NCI-H446 treated with DMSO at 0.1 percent for 48 hours (cell line): ENCODE results near the gene MST1.

Experiments
- DNase-seq: peaks from one replicate; lab custom pipeline; 2025; lab: John Stamatoyannopoulos, UW

Gene MST1

DNA sequence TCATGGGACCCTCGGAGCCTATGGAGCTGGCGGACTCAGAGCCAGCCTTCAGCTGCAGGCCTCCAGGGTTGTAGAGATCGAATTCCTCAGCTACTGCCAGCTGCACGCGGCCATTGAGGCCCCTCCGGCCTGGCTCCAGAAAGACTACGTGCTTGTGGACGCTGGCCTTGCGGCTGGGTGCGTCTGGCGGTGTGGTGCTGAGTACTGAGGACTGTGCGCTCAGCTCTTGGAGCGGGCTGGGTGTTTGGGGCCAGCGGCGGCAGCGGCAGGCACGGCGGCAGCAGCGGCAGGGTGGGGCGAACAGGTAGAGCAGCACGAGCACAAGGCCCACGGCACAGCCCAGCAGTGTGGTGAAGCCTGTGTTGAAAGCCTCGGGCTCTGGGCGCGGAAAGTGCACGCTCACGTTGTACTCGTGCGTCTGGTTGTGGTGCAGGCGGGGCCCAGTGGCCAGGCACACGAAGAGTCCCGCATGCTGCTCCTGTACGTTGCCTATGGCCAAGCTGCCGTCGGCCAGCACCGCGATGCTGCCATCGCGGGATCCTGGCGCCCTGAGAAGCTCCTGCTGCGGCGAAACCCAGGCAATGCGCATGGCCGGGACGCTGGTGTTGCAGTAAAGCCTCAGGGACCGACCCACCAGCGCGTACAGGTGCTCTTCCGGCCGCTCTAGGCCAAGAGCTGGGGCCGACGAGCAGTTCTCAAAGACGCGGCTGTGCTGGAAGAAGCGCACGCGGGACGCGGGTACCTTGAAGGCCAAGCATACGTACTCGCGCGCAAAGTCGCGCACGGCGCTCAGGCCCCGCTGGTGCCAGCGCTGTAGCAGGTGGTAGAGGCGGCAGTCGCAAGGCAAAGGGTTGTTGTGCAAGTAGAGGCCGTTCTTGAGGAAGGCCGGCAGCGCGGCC lies 28.9 kb upstream of the MST1 start:
- no peak for DNase-seq

GRCh38 chr3:49717211-49717958 lies 28.1 kb upstream of the MST1 start:
- no peak for DNase-seq

DNA sequence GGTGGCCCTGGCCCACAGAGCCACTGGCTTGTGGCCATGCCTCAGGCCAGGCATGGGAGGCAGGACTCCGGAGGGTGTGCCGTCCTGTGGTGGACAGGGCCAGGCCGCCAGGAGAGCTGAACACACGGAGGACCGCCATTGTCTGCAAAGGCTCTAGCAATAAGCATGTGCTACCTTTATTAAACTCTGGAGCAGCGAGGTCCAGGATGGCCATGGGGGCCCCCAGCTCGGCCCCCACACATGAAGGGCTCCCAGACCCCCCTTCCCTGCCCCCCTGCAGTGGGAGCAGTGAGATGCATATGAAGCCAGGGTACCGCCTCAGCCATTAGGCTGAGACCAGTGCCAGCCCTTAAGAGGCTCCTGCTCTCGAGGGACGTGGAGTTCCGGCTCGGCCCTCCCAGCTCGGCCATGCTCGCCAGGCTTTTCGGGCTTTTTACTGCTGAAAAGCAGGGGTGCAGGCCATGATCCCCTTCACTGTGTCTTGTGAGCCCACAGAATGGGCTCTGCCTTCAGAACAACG lies 27.5 kb upstream of the MST1 start:
- DNase-seq = no peak

DNA sequence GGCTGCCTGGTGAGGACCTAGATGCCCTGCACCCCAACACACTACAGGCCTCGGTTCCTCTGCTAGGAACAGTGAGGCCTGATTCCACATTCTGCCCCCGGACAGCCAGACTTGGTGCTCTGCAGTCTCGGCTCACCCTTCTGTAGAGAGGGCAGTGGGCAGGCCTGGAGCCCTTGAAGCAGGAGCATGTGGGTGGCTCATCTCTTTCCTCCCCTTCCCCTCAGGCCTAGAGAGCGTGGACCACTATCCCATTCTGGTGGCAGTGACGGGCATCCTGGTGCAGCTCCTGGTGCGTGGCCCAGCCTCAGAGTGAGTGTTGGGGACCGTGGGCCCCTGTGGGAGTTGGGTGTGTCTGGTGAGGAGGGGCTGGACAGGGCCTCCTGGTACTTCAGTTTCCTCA lies 26.9 kb upstream of the MST1 start:
- no peak for DNase-seq

DNA sequence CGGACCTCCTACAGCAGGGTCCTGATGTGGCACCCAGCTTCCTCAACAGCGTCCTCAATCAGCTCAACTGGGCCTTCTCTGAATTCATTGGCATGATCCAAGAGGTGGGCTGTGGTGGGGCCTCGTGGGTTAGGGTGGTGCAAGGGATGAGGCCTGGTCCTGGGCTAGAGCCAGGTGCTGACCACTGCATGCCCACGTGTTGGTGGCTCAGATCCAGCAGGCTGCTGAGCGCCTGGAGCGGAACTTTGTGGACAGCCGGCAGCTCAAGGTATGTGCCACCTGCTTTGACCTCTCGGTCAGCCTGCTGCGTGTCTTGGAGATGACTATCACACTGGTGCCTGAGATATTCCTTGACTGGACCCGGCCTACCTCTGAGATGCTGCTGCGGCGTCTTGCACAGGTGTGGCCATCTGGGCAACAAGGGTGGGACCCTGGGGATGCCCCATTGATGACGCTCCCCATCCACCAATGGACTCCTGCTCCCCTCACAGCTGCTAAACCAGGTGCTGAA lies 26.4 kb upstream of the MST1 start:
- no peak for DNase-seq

GRCh38 chr3:49714728-49715550 lies 25.7 kb upstream of the MST1 start:
- no peak for DNase-seq

DNA sequence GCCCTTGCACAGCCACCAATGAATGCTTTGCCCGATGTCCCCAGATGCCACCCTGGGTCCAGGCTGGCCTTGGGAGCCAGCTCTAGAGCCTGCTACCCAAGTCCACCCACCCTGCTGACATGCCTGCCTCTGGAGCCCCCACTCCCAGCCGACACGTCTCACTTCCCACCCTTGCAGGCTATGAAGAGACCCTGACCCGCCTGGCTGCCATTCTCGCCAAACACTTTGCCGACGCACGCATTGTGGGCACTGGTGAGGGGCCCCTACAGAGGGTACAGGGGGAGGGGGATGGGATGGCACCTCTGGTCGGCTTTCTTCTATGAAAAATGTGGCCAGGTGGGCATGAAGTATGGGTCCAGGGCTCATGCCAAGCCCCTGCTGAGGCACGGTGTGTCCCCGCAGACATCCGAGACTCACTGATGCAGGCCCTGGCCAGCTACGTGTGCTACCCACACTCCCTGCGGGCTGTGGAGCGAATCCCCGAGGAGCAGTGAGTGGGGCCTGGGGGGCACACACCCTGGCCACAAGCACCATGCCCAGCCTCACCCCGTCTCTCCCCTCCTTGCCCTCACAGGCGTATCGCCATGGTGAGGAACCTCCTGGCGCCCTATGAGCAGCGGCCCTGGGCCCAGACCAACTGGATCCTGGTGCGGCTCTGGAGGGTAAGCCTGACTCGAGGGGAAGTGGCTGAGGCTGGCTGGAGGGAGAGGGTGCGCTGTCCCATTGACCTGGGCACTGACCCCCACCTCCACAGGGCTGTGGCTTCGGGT lies 24.2 kb upstream of the MST1 start:
- no peak for DNase-seq

DNA sequence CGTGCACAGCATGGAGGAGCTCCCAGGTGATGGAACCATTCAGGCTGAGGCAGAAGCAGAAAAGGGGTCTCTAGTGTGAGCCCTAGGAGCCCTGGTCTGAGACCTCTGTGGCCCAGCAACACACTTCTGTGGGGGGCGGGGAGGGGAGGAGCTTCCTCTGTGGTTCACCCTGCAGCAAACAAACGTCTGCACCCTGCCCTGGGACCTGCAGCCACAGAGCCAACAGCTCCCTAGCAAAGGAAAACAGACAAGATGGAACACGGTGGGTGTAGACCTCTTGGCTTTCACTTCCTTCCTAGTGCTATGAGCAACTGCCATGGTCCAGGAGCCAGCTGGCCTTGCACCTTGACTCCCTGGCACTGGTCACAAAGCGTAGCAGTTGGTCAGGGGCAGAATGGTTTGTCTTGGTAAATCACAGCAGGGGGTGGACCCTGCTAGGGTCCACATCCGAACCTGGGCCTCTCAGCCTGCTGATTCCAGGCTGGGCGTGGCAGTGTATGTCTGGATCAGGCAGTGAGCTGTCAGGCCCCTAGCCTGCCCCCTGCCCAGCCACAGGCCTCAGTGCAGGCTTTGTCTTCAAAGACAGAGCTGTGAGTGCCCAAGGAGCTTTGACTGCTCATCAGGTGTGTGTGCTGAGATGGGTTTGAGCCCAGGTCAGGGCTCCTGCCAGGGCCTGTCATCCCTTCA lies 23.5 kb upstream of the MST1 start:
- DNase-seq = no peak

DNA sequence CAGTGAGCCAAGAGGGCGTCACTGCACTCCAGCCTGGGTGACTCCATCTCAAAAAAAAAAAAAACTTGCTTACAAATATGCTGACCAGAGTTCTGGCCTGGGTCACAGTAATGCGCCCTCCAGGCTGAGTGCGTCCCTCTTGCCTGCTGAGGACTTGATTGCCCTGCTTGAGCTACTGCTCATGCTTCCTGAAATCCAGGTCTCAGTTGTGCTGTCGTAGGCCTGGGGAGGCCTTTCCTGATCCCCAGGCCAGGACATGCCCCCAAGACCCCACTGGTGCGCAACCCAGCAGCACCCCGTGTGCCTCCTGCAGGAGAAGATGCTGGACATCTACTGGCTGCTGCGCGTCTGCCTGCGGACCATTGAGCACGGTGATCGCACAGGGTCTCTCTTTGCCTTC lies 22.9 kb upstream of the MST1 start:
- DNase-seq = no peak

DNA sequence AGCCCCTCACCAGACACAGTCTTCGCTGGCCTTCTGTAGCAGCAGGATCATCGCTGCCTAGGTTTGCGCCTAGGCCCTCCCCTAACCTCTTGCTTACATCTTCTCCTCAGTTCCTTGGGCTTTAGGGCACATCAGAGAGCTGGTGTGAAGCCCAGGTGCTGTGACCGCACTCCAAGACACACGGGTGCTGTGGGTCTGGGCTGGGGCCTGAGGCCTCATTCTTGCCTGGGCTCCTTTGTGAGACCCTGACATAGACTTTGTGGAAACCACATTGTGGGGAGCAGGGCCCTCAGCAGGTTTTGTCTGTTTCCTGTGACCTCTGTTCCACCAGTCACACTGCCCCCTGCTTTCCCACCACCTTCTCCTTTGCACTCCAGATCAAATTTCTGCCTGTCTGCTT lies 22.2 kb upstream of the MST1 start:
- DNase-seq = no peak

DNA sequence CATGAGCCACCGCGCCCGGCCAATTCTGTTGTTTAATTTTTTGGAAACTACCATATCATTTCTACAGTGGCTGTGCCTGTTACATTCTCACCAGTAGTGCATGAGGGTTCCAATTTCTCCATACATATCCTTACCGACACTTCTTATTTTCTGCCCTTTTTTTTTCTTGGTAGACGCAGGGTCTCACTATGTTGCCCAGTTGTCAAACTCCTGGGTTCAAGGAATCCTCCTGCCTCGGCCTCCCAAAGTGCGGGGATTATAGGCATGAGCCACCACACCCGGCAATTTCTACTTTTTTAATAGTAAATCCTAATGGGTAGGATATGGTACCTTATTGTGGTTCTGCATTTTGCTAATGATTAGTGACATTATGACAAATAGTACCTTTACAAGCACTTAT lies 20.6 kb upstream of the MST1 start:
- no peak for DNase-seq

GRCh38 chr3:49707113-49707480 lies 17.8 kb upstream of the MST1 start:
- peak; percentile 33 for DNase-seq

GRCh38 chr3:49706456-49707112 lies 17.3 kb upstream of the MST1 start:
- DNase-seq = no peak

DNA sequence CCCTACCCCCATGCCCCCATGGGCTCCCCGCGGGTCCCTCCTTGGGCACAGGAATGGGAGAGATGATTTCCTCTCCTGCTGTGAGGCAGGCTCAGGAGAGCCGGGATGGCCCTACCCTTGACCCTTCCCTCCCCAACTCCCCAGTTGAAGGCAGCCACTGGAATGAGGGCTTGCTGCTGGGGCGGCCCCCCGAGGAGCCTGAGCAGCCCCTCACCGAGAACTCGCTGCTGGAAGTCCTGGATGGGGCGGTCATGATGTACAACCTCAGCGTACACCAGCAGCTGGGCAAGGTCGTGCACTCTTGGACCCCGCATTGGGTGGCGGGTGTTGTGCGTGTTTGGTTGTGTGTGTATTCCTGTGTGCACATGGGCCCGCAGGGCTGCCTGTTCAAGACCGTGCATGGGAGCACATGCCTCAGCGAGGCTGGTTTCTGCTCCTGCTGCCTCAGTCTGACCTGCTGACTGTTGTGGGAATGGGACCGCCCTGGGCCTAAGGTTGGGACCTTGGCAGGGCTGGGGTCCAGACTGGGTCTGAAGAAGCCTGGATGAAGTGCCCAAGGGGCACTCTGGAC lies 16.2 kb upstream of the MST1 start:
- DNase-seq = no peak

GRCh38 chr3:49704629-49705028 lies 15.4 kb upstream of the MST1 start:
- DNase-seq = no peak

DNA sequence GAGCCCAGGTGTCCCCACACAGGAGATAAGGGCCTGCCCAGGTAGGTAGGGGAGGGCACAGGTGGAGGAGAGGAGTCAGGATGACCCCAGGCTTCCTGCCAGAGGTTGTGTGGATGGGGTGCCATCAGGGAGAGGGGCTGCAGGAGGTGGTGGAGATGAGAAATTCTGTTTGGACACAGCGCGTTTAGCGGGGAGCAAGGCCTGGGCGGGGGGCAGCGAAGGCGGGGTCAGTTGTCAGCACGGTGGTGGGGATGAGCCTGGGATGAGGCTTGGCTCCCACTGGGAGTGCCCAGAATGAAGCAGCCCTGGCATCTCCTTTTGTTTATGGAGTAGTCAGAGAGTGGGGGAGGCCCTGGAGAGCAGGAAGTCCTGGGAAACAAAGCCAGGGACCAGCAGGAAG lies 14.7 kb upstream of the MST1 start:
- no peak for DNase-seq

- peak; percentile 31 for DNase-seq
Observed at GRCh38 chr3:49703443-49703927, 14.2 kb upstream of the MST1 start.

GRCh38 chr3:49702672-49703071 lies 13.4 kb upstream of the MST1 start:
- DNase-seq = no peak

GRCh38 chr3:49701388-49702077 lies 12.3 kb upstream of the MST1 start:
- DNase-seq = no peak
